H9 (cell line): ENCODE results near the gene SDK1. TPM values are rescaled to one million over a fixed set of nuclear protein-coding genes. Genes with fewer than 3 reads are reported as not detected.

Source experiments
- DNase-seq: peaks from one replicate; pipeline ENCODE4 v3.0.0-alpha.2; 2017
- H2AFZ ChIP-seq: one replicate; pipeline ENCODE4 v1.6.1; 2013; ENCODE audit warnings: mild to moderate bottlenecking, low read length, control low read depth, moderate library complexity
- H2AK5ac ChIP-seq: 2 replicates; pipeline ENCODE4 v1.6.1; 2013; ENCODE audit warnings: low read length, control low read depth, mixed read lengths; ENCODE audit not compliant: insufficient read length
- H2BK120ac ChIP-seq: one replicate; pipeline ENCODE4 v1.6.1; 2013; ENCODE audit warnings: low read depth, mild to moderate bottlenecking, low read length, control low read depth, inconsistent platforms; ENCODE audit not compliant: poor library complexity, severe bottlenecking
- H2BK12ac ChIP-seq: 2 replicates; pipeline ENCODE4 v1.6.1; 2013; ENCODE audit warnings: low read length, control low read depth, mixed read lengths, low read depth; ENCODE audit not compliant: insufficient read length
- H2BK15ac ChIP-seq: 2 replicates; pipeline ENCODE4 v1.6.1; 2013; ENCODE audit warnings: low read depth, low read length, control low read depth
- H2BK20ac ChIP-seq: one replicate; pipeline ENCODE4 v1.6.1; 2013; ENCODE audit warnings: low read depth, mild to moderate bottlenecking, low read length, control low read depth, inconsistent platforms; ENCODE audit not compliant: poor library complexity, severe bottlenecking
- H2BK5ac ChIP-seq: 2 replicates; pipeline ENCODE4 v1.6.1; 2013; ENCODE audit warnings: low read length, control low read depth, mixed read lengths; ENCODE audit not compliant: insufficient read length
- H3K14ac ChIP-seq: 2 replicates; pipeline ENCODE4 v1.6.1; 2013; ENCODE audit warnings: low read length, control low read depth; ENCODE audit not compliant: insufficient read depth
- H3K18ac ChIP-seq: 2 replicates; pipeline ENCODE4 v1.6.1; 2013; ENCODE audit warnings: low read depth, mild to moderate bottlenecking, mixed read lengths, low read length, control low read depth; ENCODE audit not compliant: insufficient read length
- H3K23ac ChIP-seq: 2 replicates; pipeline ENCODE4 v1.6.1; 2013; ENCODE audit warnings: low read length, control low read depth, mixed read lengths, low read depth; ENCODE audit not compliant: insufficient read length
- H3K23me2 ChIP-seq: 2 replicates; pipeline ENCODE4 v1.6.1; 2013; ENCODE audit warnings: low read depth, mild to moderate bottlenecking, mixed read lengths, low read length, control low read depth; ENCODE audit not compliant: insufficient read length, poor library complexity, severe bottlenecking
- H3K27ac ChIP-seq: 2 replicates; pipeline ENCODE4 v1.5.1; 2013; ENCODE audit warnings: low read length, control low read depth, mixed read lengths, low read depth; ENCODE audit not compliant: insufficient read length
- H3K27me3 ChIP-seq: 2 replicates; pipeline ENCODE4 v1.6.1; 2013; ENCODE audit warnings: low read length, control low read depth, inconsistent platforms; ENCODE audit not compliant: insufficient read depth
- H3K4ac ChIP-seq: 2 replicates; pipeline ENCODE4 v1.6.1; 2013; ENCODE audit warnings: low read depth, mild to moderate bottlenecking, control low read depth, inconsistent platforms, low read length, moderate library complexity
- H3K4me1 ChIP-seq: 2 replicates; pipeline ENCODE4 v1.6.1; 2013; ENCODE audit warnings: low read length, control low read depth, inconsistent platforms; ENCODE audit not compliant: insufficient read depth
- H3K4me2 ChIP-seq: 2 replicates; pipeline ENCODE4 v1.6.1; 2013; ENCODE audit warnings: low read length, control low read depth, mixed read lengths; ENCODE audit not compliant: insufficient read length, insufficient read depth
- H3K56ac ChIP-seq: 2 replicates; pipeline ENCODE4 v1.6.1; 2013; ENCODE audit warnings: low read depth, mild to moderate bottlenecking, mixed read lengths, low read length, control low read depth; ENCODE audit not compliant: insufficient read length
- H3K79me1 ChIP-seq: 2 replicates; pipeline ENCODE4 v1.6.1; 2013; ENCODE audit warnings: low read depth, mild to moderate bottlenecking, moderate library complexity, low read length, control low read depth, inconsistent platforms; ENCODE audit not compliant: insufficient read depth, poor library complexity, severe bottlenecking
- H3K79me2 ChIP-seq: 2 replicates; pipeline ENCODE4 v1.6.1; 2013; ENCODE audit warnings: low read length, control low read depth, inconsistent platforms; ENCODE audit not compliant: insufficient read depth
- H3K9ac ChIP-seq: 2 replicates; pipeline ENCODE4 v1.6.1; 2013; ENCODE audit warnings: low read length, control low read depth, mixed read lengths; ENCODE audit not compliant: insufficient read length; ENCODE audit errors: extremely low read depth
- H3K9me3 ChIP-seq: one replicate; pipeline ENCODE4 v1.6.1; 2013; ENCODE audit warnings: low read depth, low read length, inconsistent platforms; ENCODE audit not compliant: control insufficient read depth
- H3T11ph ChIP-seq: one replicate; pipeline ENCODE4 v1.6.1; 2013; ENCODE audit warnings: mild to moderate bottlenecking, low read length, control low read depth, inconsistent platforms
- H4K20me1 ChIP-seq: one replicate; pipeline ENCODE4 v1.6.1; 2013; ENCODE audit not compliant: control insufficient read depth, insufficient read length, insufficient read depth
- H4K5ac ChIP-seq: 2 replicates; pipeline ENCODE4 v1.6.1; 2013; ENCODE audit warnings: low read depth, mild to moderate bottlenecking, mixed read lengths, low read length, control low read depth; ENCODE audit not compliant: insufficient read length
- H4K8ac ChIP-seq: replicated peaks from 2 replicates; pipeline ENCODE4 v1.6.1; 2013; ENCODE audit warnings: low read length, control low read depth, mixed read lengths, low read depth; ENCODE audit not compliant: insufficient read length
- H4K91ac ChIP-seq: 2 replicates; pipeline ENCODE4 v1.6.1; 2013; ENCODE audit warnings: low read depth, mild to moderate bottlenecking, moderate library complexity, mixed read lengths, low read length, control low read depth; ENCODE audit not compliant: insufficient read length
- H3K27ac Mint-ChIP-seq, 3 experiments: 2 replicates in 2 of 3; 3 replicates in 1 of 3; pipeline ENCODE4 v1.8.0; 2020 to 2021; ENCODE audit warnings: mixed read lengths in 3 of 3, mild to moderate bottlenecking in 1 of 3, moderate library complexity in 1 of 3
- H3K27me3 Mint-ChIP-seq: 2 replicates; pipeline ENCODE4 v1.8.0; 2021; ENCODE audit warnings: low read depth, mild to moderate bottlenecking, moderate library complexity, mixed read lengths
- H3K36me3 Mint-ChIP-seq, 3 experiments: 2 replicates in 2 of 3; 3 replicates in 1 of 3; pipeline ENCODE4 v1.8.0; 2020 to 2021; ENCODE audit warnings: low read depth in 3 of 3, mixed read lengths in 3 of 3; ENCODE audit not compliant: insufficient read depth in 1 of 3
- H3K4me1 Mint-ChIP-seq, 2 experiments: 2 replicates each; pipeline ENCODE4 v1.8.0; 2020; ENCODE audit warnings: mixed read lengths in 2 of 2
- H3K4me3 Mint-ChIP-seq, 2 experiments: 2 replicates in 1 of 2; 3 replicates in 1 of 2; pipeline ENCODE4 v1.8.0; 2020 to 2021; ENCODE audit warnings: mild to moderate bottlenecking in 2 of 2, mixed read lengths in 2 of 2, moderate library complexity in 1 of 2
- H3K9me3 Mint-ChIP-seq, 2 experiments: 2 replicates in 1 of 2; 3 replicates in 1 of 2; pipeline ENCODE4 v1.8.0; 2020; ENCODE audit warnings: mild to moderate bottlenecking in 2 of 2, mixed read lengths in 2 of 2, moderate library complexity in 1 of 2
- WGBS: extraction: QIAGEN DNeasy Blood & Tissue Kit; methylation state at CpG from one replicate; pipeline ENCODE4 v1.1.7; 2013; ENCODE audit warnings: missing lambda C conversion rate, low lambda C conversion rate, mixed read lengths; ENCODE audit not compliant: insufficient read length; ENCODE audit errors: extremely low coverage; 5-methylcytosine and 5-hydroxymethylcytosine counted together
- total RNA-seq: library from RNA; stranded (reverse); gene quantifications from 2 replicates; pipeline ENCODE4 v1.2.1, GENCODE V29; 2021
- TF ChIP-seq, protein P1 (sequence below): fragments of 200-600 bp; sonication (generic); conservative IDR thresholded peaks from 3 replicates; pipeline ENCODE4 v1.8.0; 2021; ENCODE audit warnings: antibody characterized with exemption, mild to moderate bottlenecking

Gene SDK1
- total RNA-seq, 1 experiment from 2014 or later = 8.7 TPM

DNA sequence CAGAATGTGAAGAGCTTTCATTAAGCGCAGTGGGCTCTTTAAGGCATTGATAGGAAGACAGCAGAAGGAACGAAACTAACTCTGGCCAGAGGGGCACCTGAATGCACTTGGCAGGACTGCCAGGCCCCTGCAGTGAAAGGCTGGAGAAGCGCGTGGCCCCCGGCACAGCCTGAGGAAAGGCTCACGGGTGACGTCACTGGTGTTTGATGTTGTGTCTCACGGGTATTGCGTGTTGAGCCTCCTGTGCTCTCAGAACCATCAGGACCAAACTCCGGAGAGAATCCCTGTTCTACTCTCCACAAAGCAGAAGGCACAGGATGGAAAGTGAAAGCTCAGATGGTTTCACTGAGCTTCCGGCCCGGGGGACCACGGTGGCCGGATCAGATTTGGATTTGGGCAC is 865.3 kb downstream of the SDK1 start:
- Histone ChIP-seq H3K4me1 (no peaks in the 10 kb centered on the region), H3K4ac (no peak overlapping the region), H4K5ac (no peak overlapping the region), H2BK12ac (no peak overlapping the region), H3K79me1 (no peaks in the 10 kb centered on the region), H3K27ac (no peak overlapping the region), H3K14ac (0 out of 2 replicates have a peak overlapping the region, but pooled peaks have one; percentile 4), H2BK5ac (no peak overlapping the region), H2AFZ (no peak overlapping the region), H3K56ac (no peak overlapping the region), H3K79me2 (no peaks in the 10 kb centered on the region), H3K18ac (no peak overlapping the region), H3K9ac (no peak overlapping the region), H2BK120ac (no peak overlapping the region), H2AK5ac (no peak overlapping the region), H3K9me3 (no peaks in the 10 kb centered on the region), H4K91ac (no peak overlapping the region), H2BK15ac (no peak overlapping the region), H3K23ac (no peak overlapping the region), H4K20me1 (peaks cover 3% of the 10 kb centered on the region), H2BK20ac (no peak overlapping the region), H4K8ac (no peak overlapping the region), H3K4me2 (no peak overlapping the region), H3T11ph (no peak overlapping the region), H3K23me2 (no peaks in the 10 kb centered on the region), H3K27me3 (no peaks in the 10 kb centered on the region)
- no CpG with 5 or more reads among the region's 14 CpGs for WGBS
- TF ChIP-seq, protein P1, sequence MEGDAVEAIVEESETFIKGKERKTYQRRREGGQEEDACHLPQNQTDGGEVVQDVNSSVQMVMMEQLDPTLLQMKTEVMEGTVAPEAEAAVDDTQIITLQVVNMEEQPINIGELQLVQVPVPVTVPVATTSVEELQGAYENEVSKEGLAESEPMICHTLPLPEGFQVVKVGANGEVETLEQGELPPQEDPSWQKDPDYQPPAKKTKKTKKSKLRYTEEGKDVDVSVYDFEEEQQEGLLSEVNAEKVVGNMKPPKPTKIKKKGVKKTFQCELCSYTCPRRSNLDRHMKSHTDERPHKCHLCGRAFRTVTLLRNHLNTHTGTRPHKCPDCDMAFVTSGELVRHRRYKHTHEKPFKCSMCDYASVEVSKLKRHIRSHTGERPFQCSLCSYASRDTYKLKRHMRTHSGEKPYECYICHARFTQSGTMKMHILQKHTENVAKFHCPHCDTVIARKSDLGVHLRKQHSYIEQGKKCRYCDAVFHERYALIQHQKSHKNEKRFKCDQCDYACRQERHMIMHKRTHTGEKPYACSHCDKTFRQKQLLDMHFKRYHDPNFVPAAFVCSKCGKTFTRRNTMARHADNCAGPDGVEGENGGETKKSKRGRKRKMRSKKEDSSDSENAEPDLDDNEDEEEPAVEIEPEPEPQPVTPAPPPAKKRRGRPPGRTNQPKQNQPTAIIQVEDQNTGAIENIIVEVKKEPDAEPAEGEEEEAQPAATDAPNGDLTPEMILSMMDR = no peak
- peaks cover 20 to 22% of the 10 kb centered on the region in 2 experiments for H3K4me1 Mint-ChIP-seq
- H3K9me3 Mint-ChIP-seq = no peaks in the 10 kb centered on the region
- H3K27me3 Mint-ChIP-seq = no peaks in the 10 kb centered on the region
- no peak for DNase-seq
- no peak overlapping the region for H3K27ac Mint-ChIP-seq
- peaks cover 0 to 1% (median 0%) of the 10 kb centered on the region in 3 experiments; a peak in 1 of 7 replicates for H3K36me3 Mint-ChIP-seq
- H3K4me3 Mint-ChIP-seq = no peak overlapping the region
